ENCODE results near the gene KHK.

GRCh38 chr2:27074738-27075565 is 11.6 kb upstream of the KHK start:
- TF ChIP-seq CTCF (IDR thresholded peaks at IDR 0.05) (no peak), POLR2A (IDR thresholded peaks at IDR 0.05) (no peak)
